Colonic mucosa (tissue), 4 donors: ENCODE results near the gene HERC2. TPM values are rescaled to one million over a fixed set of nuclear protein-coding genes. Genes with fewer than 3 reads are reported as not detected.
"Not testable (repeated sequence)": the region's sequence is repeated elsewhere in the genome, so short reads cannot be mapped to it uniquely, and the experiment has no call there.

Experiments
- DNase-seq: peaks from one replicate; pipeline ENCODE4 v3.0.0-alpha.2; 2020
- H3K27ac ChIP-seq: fragments of 200-600 bp; one replicate; pipeline ENCODE4 v1.8.0; 2021
- H3K27me3 ChIP-seq: fragments of 200-600 bp; one replicate; pipeline ENCODE4 v1.8.0; 2021
- H3K36me3 ChIP-seq: fragments of 200-600 bp; one replicate; pipeline ENCODE4 v1.8.0; 2021
- H3K4me1 ChIP-seq: fragments of 200-600 bp; one replicate; pipeline ENCODE4 v1.8.0; 2021; ENCODE audit warnings: mild to moderate bottlenecking
- H3K4me3 ChIP-seq: fragments of 200-600 bp; one replicate; pipeline ENCODE4 v1.8.0; 2021
- H3K9ac ChIP-seq, 2 donors: one replicate each; pipeline ENCODE4 v1.7.0; 2013; ENCODE audit warnings: control low read depth in 2 of 2, low read depth in 2 of 2, low read length in 2 of 2
- H3K9me3 ChIP-seq: fragments of 200-600 bp; one replicate; pipeline ENCODE4 v1.8.0; 2021
- intact Hi-C: fragments of 100-400 bp; cut with DNase I; formaldehyde crosslinking; loops from one replicate; pipeline ENCODE4 v1.14.1; 2022
- total RNA-seq, 2 donors: library from RNA; stranded (reverse); fragmentation: NEBNext Ultra II Directional in 1 of 2; extraction: Animal tissue kit (Norgen Biotek cat#: 25700) in 1 of 2; gene quantifications; one replicate each; pipeline ENCODE4 v1.2.1, GENCODE V29; 2021
- TF ChIP-seq, protein P1 (sequence below): fragments of 200-600 bp; IDR thresholded peaks from one replicate; pipeline ENCODE4 v1.8.0; 2022; ENCODE audit warnings: antibody characterized with exemption, mild to moderate bottlenecking
- donor health status: healthy.
- donor health status: DM: no; HTN: no; CAD: no.
- donor health status: DM: no; HTN: no; CAD: no.

The HERC2 gene
- total RNA-seq, 2 donors from 2014 or later: 50.8 to 71.2 TPM

DNA sequence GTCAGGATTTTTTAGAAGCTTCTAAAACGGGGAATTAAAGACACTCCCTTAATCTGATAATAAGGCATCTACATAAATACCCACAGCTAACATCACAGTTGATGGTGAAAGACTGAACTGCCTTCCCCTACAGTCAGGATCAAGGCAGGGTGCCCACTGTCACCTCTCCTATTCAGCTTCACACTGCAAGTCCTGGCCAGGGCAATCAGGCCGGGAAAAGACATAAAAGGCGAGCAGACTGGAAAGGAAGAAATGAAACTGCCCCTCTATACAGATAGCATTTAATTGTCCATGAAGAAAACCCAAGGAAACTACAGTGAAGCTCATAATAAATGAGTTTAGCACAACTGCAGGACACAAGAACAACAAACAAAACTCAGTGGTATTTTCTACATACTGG is 61.7 kb downstream of the HERC2 start:
- intact Hi-C loops: no loop called here
- TF ChIP-seq, protein P1, sequence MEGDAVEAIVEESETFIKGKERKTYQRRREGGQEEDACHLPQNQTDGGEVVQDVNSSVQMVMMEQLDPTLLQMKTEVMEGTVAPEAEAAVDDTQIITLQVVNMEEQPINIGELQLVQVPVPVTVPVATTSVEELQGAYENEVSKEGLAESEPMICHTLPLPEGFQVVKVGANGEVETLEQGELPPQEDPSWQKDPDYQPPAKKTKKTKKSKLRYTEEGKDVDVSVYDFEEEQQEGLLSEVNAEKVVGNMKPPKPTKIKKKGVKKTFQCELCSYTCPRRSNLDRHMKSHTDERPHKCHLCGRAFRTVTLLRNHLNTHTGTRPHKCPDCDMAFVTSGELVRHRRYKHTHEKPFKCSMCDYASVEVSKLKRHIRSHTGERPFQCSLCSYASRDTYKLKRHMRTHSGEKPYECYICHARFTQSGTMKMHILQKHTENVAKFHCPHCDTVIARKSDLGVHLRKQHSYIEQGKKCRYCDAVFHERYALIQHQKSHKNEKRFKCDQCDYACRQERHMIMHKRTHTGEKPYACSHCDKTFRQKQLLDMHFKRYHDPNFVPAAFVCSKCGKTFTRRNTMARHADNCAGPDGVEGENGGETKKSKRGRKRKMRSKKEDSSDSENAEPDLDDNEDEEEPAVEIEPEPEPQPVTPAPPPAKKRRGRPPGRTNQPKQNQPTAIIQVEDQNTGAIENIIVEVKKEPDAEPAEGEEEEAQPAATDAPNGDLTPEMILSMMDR: no peak
- no peak overlapping the region for H3K9ac ChIP-seq

DNA sequence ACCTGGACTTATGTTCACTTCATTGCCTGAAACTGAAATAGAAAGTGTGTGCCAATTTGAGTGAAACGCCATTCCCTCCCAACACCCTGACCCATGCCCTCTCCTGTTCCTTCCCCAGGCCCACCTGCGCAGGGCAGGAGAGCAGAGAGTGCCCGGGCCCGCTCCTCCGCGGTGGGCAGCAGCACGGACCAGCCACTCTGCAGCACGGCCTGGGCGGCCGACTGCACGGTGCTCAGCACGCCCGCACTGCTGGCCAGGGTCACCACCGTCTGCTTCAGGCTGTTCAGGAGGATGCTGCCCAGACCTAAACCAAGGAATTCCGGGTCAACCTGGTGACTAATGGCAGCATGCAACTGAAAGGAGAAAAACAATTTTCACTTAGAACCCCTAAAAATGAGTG is 66.0 kb downstream of the HERC2 start:
- intact Hi-C loops: no loop called here
- Histone ChIP-seq H3K27me3 (no peaks in the 10 kb centered on the region), H3K36me3 (peaks cover 3% of the 10 kb centered on the region), H3K4me1 (no peaks in the 10 kb centered on the region), H3K9ac (no peak overlapping the region), H3K9me3 (no peaks in the 10 kb centered on the region), H3K27ac (no peak overlapping the region), H3K4me3 (no peak overlapping the region)
- DNase-seq: no peak
- TF ChIP-seq, protein P1: no peak

More for the DNA sequence above, 61.7 kb downstream of the HERC2 start:
- DNase-seq: no peak
- H3K36me3 ChIP-seq: no peaks in the 10 kb centered on the region
- no peaks in the 10 kb centered on the region for H3K9me3 ChIP-seq
- no peaks in the 10 kb centered on the region for H3K4me1 ChIP-seq
- no peak overlapping the region for H3K27ac ChIP-seq
- no peak overlapping the region for H3K4me3 ChIP-seq
- H3K27me3 ChIP-seq: no peaks in the 10 kb centered on the region

DNA sequence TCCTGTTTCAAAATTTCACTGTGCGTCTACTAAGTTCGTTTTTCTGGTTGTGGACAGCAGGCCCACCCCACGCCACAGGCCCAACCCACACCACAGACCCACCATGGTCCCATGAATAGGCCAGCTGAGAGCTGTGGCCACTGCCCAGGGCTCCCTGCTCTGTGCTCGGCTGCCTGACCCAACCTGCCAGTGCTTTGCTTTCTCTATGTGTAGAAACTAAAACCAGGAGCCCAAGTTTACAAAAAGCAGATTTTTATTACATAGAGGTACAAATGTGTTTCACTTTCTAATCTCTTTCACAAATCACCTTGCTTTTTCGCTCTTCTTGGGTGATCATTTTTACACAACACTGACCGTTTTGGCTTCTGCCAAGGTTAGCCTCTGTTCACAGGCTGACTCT is 69.1 kb downstream of the HERC2 start:
- TF ChIP-seq, protein P1: no peak
- Histone ChIP-seq H3K9ac (no peak overlapping the region), H3K27ac (no peak overlapping the region), H3K36me3 (peaks cover 3% of the 10 kb centered on the region), H3K27me3 (no peaks in the 10 kb centered on the region), H3K9me3 (no peaks in the 10 kb centered on the region), H3K4me1 (no peaks in the 10 kb centered on the region), H3K4me3 (no peak overlapping the region)
- DNase-seq: no peak
- intact Hi-C loops: no loop called here

DNA sequence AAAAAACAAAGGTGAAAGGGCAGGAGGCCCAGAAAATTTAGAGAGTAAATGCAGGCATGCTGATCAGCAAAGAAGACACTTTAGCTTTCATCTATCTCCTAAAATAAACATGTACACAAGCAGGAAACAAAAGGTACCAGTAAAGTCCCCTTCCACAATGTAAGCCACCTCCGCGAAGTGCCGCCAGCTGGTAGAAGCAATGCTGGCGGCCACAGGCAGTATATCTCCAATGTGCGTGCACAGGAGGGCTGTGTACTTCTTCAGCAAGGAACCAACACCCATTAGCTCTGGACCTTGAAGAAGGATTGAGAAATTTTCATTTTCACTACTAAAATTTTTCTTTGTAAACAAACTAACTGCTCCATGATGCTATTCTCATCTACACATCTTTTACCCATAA is 75.4 kb downstream of the HERC2 start:
- Histone ChIP-seq H3K27ac (no peak overlapping the region), H3K9ac (no peak overlapping the region), H3K36me3 (no peaks in the 10 kb centered on the region), H3K4me1 (no peaks in the 10 kb centered on the region), H3K27me3 (no peaks in the 10 kb centered on the region), H3K9me3 (no peaks in the 10 kb centered on the region), H3K4me3 (no peak overlapping the region)
- intact Hi-C loops: no loop called here
- TF ChIP-seq, protein P1: no peak
- DNase-seq: no peak

DNA sequence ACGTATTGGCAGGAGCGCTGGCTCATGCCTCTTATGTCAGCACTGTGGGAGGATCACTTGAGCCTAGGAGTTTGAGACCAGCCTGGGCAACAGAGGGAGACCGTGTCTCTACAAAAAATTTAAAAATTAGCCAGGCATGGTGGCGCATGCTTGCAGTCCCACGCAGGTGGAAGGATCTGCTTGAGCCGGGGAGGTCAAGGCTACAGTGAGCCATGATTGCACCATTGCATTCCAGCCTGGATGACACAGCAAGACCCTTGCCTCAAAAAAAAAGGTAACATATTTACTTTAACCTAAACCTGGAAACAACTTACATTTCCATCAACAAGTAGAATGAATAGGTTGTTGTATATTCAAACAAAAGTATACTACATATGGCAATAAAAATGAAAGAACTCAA is 78.1 kb downstream of the HERC2 start:
- DNase-seq: no peak
- intact Hi-C loops: no loop called here
- Histone ChIP-seq H3K27me3 (no peaks in the 10 kb centered on the region), H3K4me1 (no peaks in the 10 kb centered on the region), H3K4me3 (no peak overlapping the region), H3K9me3 (no peaks in the 10 kb centered on the region), H3K36me3 (no peaks in the 10 kb centered on the region), H3K9ac (no peak overlapping the region), H3K27ac (no peak overlapping the region)
- TF ChIP-seq, protein P1: no peak

DNA sequence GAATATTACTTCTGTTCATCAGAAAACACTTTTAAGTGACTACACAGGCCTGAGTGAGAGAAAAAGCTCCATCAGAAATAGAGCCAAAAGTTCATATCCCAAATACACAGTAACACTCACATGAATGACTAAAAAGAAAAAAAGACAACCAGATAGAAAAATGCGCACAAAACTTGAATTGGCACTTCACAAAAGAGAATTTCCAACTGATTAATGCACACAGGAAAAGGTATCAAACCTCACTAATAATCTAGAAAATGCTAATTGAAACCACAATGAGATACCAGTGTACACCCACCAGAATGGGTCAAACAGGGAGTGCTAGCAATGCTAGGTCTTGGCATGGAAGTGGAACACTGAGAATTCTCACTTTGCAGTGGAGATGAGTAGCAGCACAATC is 78.6 kb downstream of the HERC2 start:
- TF ChIP-seq, protein P1: no peak
- intact Hi-C loops: no loop called here
- no peaks in the 10 kb centered on the region for H3K9me3 ChIP-seq
- no peaks in the 10 kb centered on the region for H3K27me3 ChIP-seq
- no peak for DNase-seq
- no peak overlapping the region for H3K4me3 ChIP-seq
- H3K9ac ChIP-seq: no peak overlapping the region
- H3K4me1 ChIP-seq: no peaks in the 10 kb centered on the region
- H3K27ac ChIP-seq: no peak overlapping the region
- no peaks in the 10 kb centered on the region for H3K36me3 ChIP-seq

DNA sequence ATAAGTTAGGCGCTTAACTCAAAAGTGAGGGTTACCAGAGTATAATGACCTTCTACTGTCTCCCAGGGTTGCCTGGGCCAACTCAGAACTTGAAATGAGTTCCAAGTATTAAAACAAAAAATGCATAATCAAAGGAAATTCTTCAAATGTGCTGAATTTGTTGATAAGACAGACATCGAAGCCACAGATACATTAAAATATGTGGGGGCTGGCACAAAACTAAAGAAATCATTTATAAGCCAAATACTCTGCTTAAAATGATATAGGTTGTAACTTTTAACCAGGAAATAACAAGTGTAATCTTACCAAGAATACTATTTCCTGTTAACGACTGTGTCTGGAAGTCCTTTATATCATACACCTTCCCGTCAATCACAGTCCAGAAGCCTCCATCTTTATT is 83.7 kb downstream of the HERC2 start:
- H3K4me1 ChIP-seq, H3K4me3 ChIP-seq, H3K36me3 ChIP-seq, intact Hi-C loops, H3K27me3 ChIP-seq, H3K27ac ChIP-seq, H3K9ac ChIP-seq, H3K9me3 ChIP-seq, DNase-seq: not testable (repeated sequence)

DNA sequence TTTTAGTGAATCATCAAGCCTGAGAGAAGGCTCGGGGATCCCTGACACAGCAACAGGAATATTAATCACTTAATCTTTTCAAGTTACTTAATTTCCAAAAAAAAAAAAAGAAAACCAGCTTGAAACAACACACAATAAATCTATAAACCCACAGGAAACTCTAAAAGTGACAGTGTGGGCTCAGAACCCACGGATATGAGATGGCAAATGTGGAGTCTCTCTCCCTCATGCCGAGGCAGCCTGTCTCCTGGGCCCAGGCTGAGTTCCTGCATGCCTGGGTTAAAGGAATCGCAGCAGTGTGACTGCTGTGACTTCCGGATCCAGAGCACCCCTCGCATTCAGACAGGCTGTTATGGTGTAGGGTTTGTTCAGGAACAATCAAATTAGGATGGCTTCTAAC is 90.2 kb downstream of the HERC2 start:
- DNase-seq, intact Hi-C loops, H3K36me3 ChIP-seq: not testable (repeated sequence)

More for the DNA sequence above, 90.2 kb downstream of the HERC2 start:
- not testable (repeated sequence) for H3K9me3 ChIP-seq, H3K27ac ChIP-seq, H3K4me1 ChIP-seq, H3K4me3 ChIP-seq, H3K27me3 ChIP-seq, H3K9ac ChIP-seq
